Gastrocnemius medialis (tissue), 4 donors: ENCODE results near the gene MBNL2.

Experiments
- CTCF ChIP-seq, 5 experiments: fragments of 450-650 bp in 3 of 5; fragments of 200-600 bp in 2 of 5; sonication (generic) in 2 of 5; IDR thresholded peaks in 4 of 5; conservative IDR thresholded peaks in 1 of 5; 1 replicate in 4 of 5; 2 replicates in 1 of 5; pipeline ENCODE4 v1.5.1; 2016 to 2019; ENCODE audit warnings: antibody characterized with exemption in 5 of 5, mild to moderate bottlenecking in 3 of 5, moderate library complexity in 3 of 5
- POLR2A ChIP-seq, 2 donors: fragments of 450-650 bp; IDR thresholded peaks; one replicate each; pipeline ENCODE4 v1.6.1; 2017; ENCODE audit warnings: antibody characterized with exemption in 2 of 2, mild to moderate bottlenecking in 2 of 2, moderate library complexity in 2 of 2

- no peak for TF ChIP-seq POLR2A (IDR thresholded peaks at IDR 0.05)
- TF ChIP-seq CTCF (IDR thresholded peaks at IDR 0.05 in 4 of 5, conservative IDR thresholded peaks at IDR 0.05 in 1 of 5), result no peak
Observed at GRCh38 chr13:97235549-97236231, 13.6 kb downstream of the MBNL2 start.
